ENCODE results near the gene MLLT3.

DNA sequence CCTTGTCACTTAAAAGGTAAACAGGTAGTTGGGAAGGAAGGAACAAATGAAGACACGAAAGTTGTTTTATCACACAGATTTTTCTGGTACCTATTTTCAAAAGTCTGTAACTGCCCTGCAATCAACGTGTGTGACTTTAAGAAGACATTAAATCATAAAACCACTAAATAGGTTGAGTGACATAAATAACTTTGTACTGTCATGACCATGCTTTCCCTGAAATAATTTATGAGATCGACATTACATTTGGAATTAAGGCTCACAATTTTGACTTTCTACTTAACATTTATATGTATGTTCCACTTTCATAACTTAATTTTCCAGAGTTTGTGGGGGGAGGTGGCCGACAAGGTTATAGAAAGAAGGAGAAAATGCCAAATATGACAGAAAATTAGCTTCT, 181.1 kb downstream of the MLLT3 start:
- TF ChIP-seq, protein P1, sequence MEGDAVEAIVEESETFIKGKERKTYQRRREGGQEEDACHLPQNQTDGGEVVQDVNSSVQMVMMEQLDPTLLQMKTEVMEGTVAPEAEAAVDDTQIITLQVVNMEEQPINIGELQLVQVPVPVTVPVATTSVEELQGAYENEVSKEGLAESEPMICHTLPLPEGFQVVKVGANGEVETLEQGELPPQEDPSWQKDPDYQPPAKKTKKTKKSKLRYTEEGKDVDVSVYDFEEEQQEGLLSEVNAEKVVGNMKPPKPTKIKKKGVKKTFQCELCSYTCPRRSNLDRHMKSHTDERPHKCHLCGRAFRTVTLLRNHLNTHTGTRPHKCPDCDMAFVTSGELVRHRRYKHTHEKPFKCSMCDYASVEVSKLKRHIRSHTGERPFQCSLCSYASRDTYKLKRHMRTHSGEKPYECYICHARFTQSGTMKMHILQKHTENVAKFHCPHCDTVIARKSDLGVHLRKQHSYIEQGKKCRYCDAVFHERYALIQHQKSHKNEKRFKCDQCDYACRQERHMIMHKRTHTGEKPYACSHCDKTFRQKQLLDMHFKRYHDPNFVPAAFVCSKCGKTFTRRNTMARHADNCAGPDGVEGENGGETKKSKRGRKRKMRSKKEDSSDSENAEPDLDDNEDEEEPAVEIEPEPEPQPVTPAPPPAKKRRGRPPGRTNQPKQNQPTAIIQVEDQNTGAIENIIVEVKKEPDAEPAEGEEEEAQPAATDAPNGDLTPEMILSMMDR (IDR thresholded peaks at IDR 0.05 in 4 of 5, conservative IDR thresholded peaks at IDR 0.05 in 1 of 5): no peak
- no peak for TF ChIP-seq POLR2A (IDR thresholded peaks at IDR 0.05)
